HepG2 (cell line): ENCODE measurements around the gene KCNQ2. TPM values are rescaled to one million over a fixed set of nuclear protein-coding genes. Genes with fewer than 3 reads are reported as not detected.

Source experiments
- CC2D1A ChIP-seq: sonication (generic); formaldehyde crosslinking; IDR thresholded peaks from 2 replicates; pipeline ENCODE4 v1.8.1; 2023; ENCODE audit warnings: mild to moderate bottlenecking, missing genetic modification reagents
- DNMT1 ChIP-seq: sonication (generic); formaldehyde crosslinking; IDR thresholded peaks from 2 replicates; pipeline ENCODE4 v1.5.1; 2020; ENCODE audit warnings: mild to moderate bottlenecking, missing genetic modification reagents
- NAIF1 ChIP-seq: sonication (generic); formaldehyde crosslinking; IDR thresholded peaks from 2 replicates; pipeline ENCODE4 v1.5.0; 2020; ENCODE audit warnings: mild to moderate bottlenecking, missing genetic modification reagents, borderline replicate concordance
- PRMT3 ChIP-seq: sonication (generic); formaldehyde crosslinking; IDR thresholded peaks from 2 replicates; pipeline ENCODE4 v1.8.1; 2022; ENCODE audit warnings: low read depth, mild to moderate bottlenecking, moderate library complexity, missing genetic modification reagents, borderline replicate concordance
- SRSF1 ChIP-seq: fragments of 200-400 bp; formaldehyde crosslinking; optimal IDR thresholded peaks from 2 replicates; pipeline ENCODE3; 2017; ENCODE audit warnings: mild to moderate bottlenecking, low read depth, low read length, moderate library complexity
- SSRP1 ChIP-seq: IDR thresholded peaks from 2 replicates; pipeline ENCODE4 v1.6.1; 2016; ENCODE audit warnings: control low read depth
- ZNF329 ChIP-seq: sonication (generic); formaldehyde crosslinking; IDR thresholded peaks from 2 replicates; pipeline ENCODE4 v1.9.0; 2021; ENCODE audit warnings: low read depth, mild to moderate bottlenecking, missing genetic modification reagents
- ZNF678 ChIP-seq: sonication (generic); formaldehyde crosslinking; IDR thresholded peaks from 2 replicates; pipeline ENCODE4 v1.4.0; 2020; ENCODE audit warnings: mild to moderate bottlenecking, missing genetic modification reagents
- polyA plus RNA-seq, 8 experiments: library from polyadenylated mRNA; depleted of rRNA in 3 of 8; stranded (reverse) in 7 of 8; unstranded in 1 of 8; fragments of >200 nt; fragmentation: Illumina TruSeq in 4 of 8; extraction: Trizol in 4 of 8; gene quantifications; 2 replicates each; pipeline versions ENCODE4 v1.2.1 to v1.2.3, GENCODE V29; 2011 to 2016; ENCODE audit warnings: low read depth in 4 of 8, missing spikeins in 1 of 8, mixed read lengths in 1 of 8; ENCODE audit not compliant: insufficient read depth in 1 of 8
- total RNA-seq, 5 experiments: library from RNA; depleted of rRNA; stranded (reverse); fragments of >200 nt; fragmentation: Illumina TruSeq; extraction: Trizol; gene quantifications; 2 replicates each; pipeline ENCODE4 v1.2.3, GENCODE V29; 2016; ENCODE audit warnings: low read depth in 1 of 5
- TF ChIP-seq, protein P1 (sequence below), 2 experiments: sonication (generic) in 1 of 2; formaldehyde crosslinking in 1 of 2; IDR thresholded peaks; 2 replicates each; pipeline versions ENCODE4 v1.4.0 to v1.6.1; 2016 to 2020; ENCODE audit warnings: borderline replicate concordance in 1 of 2, low read depth in 1 of 2, mild to moderate bottlenecking in 1 of 2, missing genetic modification reagents in 1 of 2
- TF ChIP-seq, protein P2 (sequence below): sonication (generic); formaldehyde crosslinking; conservative IDR thresholded peaks from 2 replicates; pipeline ENCODE4 v1.5.0; 2020; ENCODE audit warnings: missing genetic modification reagents
- TF ChIP-seq, protein P3 (sequence below): sonication (generic); formaldehyde crosslinking; IDR thresholded peaks from 2 replicates; pipeline ENCODE4 v1.4.0; 2020; ENCODE audit warnings: mild to moderate bottlenecking, missing genetic modification reagents
- TF ChIP-seq, protein P4 (sequence below): sonication (generic); formaldehyde crosslinking; IDR thresholded peaks from 2 replicates; pipeline ENCODE4 v1.8.0; 2022; ENCODE audit warnings: low read depth, missing genetic modification reagents

KCNQ2 gene
- total and polyA plus RNA-seq, 2 of the 13 experiments (the other 11 are each of a cell fraction or from before 2014, with no cell fraction given): not detected

DNA sequence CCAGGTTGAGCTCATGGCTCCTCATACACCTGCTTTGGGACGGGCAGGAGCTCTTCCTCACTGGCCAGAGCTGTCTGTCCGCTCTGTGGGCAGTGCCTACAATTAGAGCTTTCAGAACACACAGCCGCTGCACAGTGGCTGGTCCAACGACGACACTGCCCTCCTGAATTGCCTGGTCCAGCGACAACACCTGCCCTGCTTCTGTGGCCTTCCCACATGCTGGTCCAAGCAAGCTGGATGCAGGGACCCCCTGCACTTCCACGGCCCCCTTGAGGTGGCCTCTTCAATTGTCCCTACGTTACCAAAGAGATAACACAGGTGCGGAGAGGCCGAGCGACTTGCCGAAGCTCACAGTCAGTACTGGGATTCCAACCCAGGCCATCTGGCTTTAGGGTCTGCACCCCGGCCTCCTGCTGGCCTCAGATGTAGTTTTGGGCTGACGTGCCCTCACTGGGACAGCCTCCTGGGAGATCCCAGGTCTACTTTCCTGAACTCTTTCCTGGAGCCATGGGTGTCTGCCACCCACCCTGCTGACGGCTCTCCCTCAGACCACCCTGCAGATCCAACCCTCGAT is 109.9 kb downstream of the KCNQ2 start (continued):
- TF ChIP-seq, protein P1, sequence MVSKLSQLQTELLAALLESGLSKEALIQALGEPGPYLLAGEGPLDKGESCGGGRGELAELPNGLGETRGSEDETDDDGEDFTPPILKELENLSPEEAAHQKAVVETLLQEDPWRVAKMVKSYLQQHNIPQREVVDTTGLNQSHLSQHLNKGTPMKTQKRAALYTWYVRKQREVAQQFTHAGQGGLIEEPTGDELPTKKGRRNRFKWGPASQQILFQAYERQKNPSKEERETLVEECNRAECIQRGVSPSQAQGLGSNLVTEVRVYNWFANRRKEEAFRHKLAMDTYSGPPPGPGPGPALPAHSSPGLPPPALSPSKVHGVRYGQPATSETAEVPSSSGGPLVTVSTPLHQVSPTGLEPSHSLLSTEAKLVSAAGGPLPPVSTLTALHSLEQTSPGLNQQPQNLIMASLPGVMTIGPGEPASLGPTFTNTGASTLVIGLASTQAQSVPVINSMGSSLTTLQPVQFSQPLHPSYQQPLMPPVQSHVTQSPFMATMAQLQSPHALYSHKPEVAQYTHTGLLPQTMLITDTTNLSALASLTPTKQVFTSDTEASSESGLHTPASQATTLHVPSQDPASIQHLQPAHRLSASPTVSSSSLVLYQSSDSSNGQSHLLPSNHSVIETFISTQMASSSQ (IDR thresholded peaks at IDR 0.05; ENCODE audit: low read depth): no peak
- TF ChIP-seq, protein P1 (CRISPR knock-in tag; IDR thresholded peaks at IDR 0.05; ENCODE audit: borderline replicate concordance): no peak
- TF ChIP-seq SRSF1 (peak; percentile 24), NAIF1 (CRISPR knock-in tag) (no peak), DNMT1 (CRISPR knock-in tag) (0 out of 2 replicates have a peak, but pooled peaks have one; percentile 2), ZNF329 (CRISPR knock-in tag) (0 out of 2 replicates have a peak, but pooled peaks have one; percentile 22), CC2D1A (CRISPR knock-in tag) (no peak), ZNF678 (CRISPR knock-in tag) (no peak), SSRP1 (CRISPR knock-in tag) (no peak), PRMT3 (no peak)
- TF ChIP-seq, protein P2, sequence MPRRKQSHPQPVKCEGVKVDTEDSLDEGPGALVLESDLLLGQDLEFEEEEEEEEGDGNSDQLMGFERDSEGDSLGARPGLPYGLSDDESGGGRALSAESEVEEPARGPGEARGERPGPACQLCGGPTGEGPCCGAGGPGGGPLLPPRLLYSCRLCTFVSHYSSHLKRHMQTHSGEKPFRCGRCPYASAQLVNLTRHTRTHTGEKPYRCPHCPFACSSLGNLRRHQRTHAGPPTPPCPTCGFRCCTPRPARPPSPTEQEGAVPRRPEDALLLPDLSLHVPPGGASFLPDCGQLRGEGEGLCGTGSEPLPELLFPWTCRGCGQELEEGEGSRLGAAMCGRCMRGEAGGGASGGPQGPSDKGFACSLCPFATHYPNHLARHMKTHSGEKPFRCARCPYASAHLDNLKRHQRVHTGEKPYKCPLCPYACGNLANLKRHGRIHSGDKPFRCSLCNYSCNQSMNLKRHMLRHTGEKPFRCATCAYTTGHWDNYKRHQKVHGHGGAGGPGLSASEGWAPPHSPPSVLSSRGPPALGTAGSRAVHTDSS (CRISPR knock-in tag): no peak
- TF ChIP-seq, protein P3, sequence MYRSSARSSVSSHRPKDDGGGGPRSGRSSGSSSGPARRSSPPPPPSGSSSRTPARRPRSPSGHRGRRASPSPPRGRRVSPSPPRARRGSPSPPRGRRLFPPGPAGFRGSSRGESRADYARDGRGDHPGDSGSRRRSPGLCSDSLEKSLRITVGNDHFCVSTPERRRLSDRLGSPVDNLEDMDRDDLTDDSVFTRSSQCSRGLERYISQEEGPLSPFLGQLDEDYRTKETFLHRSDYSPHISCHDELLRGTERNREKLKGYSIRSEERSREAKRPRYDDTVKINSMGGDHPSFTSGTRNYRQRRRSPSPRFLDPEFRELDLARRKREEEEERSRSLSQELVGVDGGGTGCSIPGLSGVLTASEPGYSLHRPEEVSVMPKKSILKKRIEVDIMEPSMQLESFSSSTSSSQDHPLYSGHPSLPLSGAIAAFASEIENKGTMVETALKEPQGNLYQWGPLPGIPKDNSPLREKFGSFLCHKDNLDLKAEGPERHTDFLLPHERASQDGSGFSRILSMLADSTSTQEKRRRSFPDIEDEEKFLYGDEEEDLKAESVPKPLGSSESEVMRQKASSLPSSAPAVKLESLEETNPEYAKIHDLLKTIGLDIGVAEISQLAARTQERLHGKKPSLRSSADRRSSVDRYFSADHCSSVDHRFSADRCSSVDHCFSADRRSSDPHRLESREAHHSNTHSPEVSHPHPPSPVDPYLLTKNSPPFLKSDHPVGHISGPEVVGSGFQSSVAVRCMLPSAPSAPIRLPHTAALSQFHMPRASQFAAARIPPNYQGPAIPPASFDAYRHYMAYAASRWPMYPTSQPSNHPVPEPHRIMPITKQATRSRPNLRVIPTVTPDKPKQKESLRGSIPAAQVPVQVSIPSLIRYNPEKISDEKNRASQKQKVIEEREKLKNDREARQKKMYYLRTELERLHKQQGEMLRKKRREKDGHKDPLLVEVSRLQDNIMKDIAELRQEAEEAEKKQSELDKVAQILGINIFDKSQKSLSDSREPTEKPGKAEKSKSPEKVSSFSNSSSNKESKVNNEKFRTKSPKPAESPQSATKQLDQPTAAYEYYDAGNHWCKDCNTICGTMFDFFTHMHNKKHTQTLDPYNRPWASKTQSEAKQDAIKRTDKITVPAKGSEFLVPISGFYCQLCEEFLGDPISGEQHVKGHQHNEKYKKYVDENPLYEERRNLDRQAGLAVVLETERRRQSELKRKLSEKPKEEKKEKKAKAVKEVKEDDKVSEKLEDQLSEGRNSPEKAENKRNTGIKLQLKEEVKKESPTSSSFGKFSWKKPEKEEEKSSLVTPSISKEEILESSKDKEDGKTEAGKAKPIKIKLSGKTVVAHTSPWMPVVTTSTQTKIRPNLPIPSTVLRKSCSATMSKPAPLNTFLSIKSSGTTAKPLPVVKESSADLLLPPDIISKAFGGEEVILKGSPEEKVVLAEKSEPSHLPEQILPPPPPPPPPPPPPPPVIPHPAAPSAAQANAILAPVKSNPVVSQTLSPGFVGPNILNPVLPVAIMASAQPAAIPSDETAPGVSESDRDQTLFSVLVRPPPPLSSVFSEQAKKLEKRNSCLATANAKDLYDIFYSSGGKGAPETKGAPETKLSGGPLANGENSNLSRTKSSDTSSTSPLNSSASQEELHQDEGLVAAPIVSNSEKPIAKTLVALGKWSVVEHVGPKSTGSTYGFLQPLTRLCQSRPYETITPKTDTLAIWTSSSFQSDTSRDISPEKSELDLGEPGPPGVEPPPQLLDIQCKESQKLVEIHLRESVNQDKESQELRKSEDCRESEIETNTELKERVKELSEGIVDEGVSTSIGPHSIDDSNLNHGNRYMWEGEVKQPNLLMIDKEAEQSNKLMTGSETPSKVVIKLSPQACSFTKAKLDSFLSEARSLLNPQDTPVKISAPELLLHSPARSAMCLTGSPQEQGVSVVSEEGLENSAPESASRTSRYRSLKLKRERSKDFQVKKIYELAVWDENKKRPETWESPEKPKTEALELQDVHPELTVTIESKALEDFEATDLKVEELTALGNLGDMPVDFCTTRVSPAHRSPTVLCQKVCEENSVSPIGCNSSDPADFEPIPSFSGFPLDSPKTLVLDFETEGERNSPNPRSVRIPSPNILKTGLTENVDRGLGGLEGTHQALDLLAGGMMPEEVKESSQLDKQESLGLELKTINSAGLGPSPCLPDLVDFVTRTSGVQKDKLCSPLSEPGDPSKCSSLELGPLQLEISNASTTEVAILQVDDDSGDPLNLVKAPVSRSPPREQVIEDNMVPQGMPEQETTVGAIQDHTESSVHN (CRISPR knock-in tag): no peak
- TF ChIP-seq, protein P4, sequence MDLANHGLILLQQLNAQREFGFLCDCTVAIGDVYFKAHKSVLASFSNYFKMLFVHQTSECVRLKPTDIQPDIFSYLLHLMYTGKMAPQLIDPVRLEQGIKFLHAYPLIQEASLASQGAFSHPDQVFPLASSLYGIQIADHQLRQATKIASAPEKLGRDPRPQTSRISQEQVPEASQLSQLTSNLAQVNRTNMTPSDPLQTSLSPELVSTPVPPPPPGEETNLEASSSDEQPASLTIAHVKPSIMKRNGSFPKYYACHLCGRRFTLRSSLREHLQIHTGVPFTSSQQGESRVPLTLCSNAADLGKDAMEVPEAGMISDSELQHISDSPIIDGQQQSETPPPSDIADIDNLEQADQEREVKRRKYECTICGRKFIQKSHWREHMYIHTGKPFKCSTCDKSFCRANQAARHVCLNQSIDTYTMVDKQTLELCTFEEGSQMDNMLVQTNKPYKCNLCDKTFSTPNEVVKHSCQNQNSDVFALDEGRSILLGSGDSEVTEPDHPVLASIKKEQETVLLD (CRISPR knock-in tag): no peak
